Spinal cord (tissue), 10 donors: ENCODE data around the gene MYO18B. TPM values are rescaled to one million over a fixed set of nuclear protein-coding genes. Genes with fewer than 3 reads are reported as not detected.

Experiments
- DNase-seq, 6 donors: peaks; one replicate each; pipeline versions ENCODE4 v3.0.0 to v3.0.0-alpha.2; 2013 to 2015; ENCODE audit warnings: low spot score in 6 of 6, low read depth in 4 of 6
- H3K27ac ChIP-seq: one replicate; pipeline ENCODE4 v1.5.1; 2013; ENCODE audit warnings: low read depth, low read length, control low read depth
- H3K27me3 ChIP-seq: one replicate; pipeline ENCODE4 v1.6.1; 2013; ENCODE audit warnings: low read length; ENCODE audit not compliant: control insufficient read depth, insufficient read depth
- H3K36me3 ChIP-seq: one replicate; pipeline ENCODE4 v1.6.1; 2013; ENCODE audit warnings: low read length; ENCODE audit not compliant: control insufficient read depth, insufficient read depth
- H3K4me1 ChIP-seq: one replicate; pipeline ENCODE4 v1.6.1; 2013; ENCODE audit warnings: low read length; ENCODE audit not compliant: control insufficient read depth, insufficient read depth
- H3K4me3 ChIP-seq: one replicate; pipeline ENCODE4 v1.5.1; 2013; ENCODE audit warnings: low read depth, low read length, control low read depth
- H3K9me3 ChIP-seq: one replicate; pipeline ENCODE4 v1.6.1; 2013; ENCODE audit warnings: low read length; ENCODE audit not compliant: control insufficient read depth, insufficient read depth
- WGBS: methylation state at CpG from one replicate; pipeline ENCODE4 v1.1.5; 2013; ENCODE audit warnings: missing lambda C conversion rate; ENCODE audit not compliant: insufficient coverage; 5-methylcytosine and 5-hydroxymethylcytosine counted together
- polyA plus RNA-seq, 2 donors: library from polyadenylated mRNA; unstranded; fragments of 120-200 nt; gene quantifications; one replicate each; pipeline ENCODE4 v1.2.1, GENCODE V29; 2013; ENCODE audit not compliant: insufficient read length in 2 of 2
- total RNA-seq, 2 donors: library from RNA; depleted of rRNA in 1 of 2; stranded (reverse); fragments of 120-200 nt in 1 of 2; fragments of >200 nt in 1 of 2; gene quantifications; one replicate each; pipeline versions ENCODE4 v1.2.3 to v1.2.4, GENCODE V29; 2013 to 2014
- donor health status: healthy.

Gene MYO18B
- total and polyA plus RNA-seq, 4 donors, result 0.33 to 0.99 (median 0.74) TPM

- Histone ChIP-seq H3K27ac (no peak overlapping the region), H3K36me3 (no peaks in the 10 kb centered on the region), H3K9me3 (no peaks in the 10 kb centered on the region), H3K27me3 (no peaks in the 10 kb centered on the region), H3K4me1 (no peaks in the 10 kb centered on the region), H3K4me3 (no peak overlapping the region)
- WGBS, result 90% methylated on average over 2 of the region's 2 CpGs
- DNase-seq, result no peak
Measured at GRCh38 chr22:26045051-26045450, 303.1 kb downstream of the MYO18B start.

- no peaks in the 10 kb centered on the region for H3K9me3 ChIP-seq
- H3K27me3 ChIP-seq, result no peaks in the 10 kb centered on the region
- H3K36me3 ChIP-seq, result no peaks in the 10 kb centered on the region
- DNase-seq, result peak in 1 of 6 donors; percentile 29
- no peaks in the 10 kb centered on the region for H3K4me1 ChIP-seq
- H3K27ac ChIP-seq, result no peak overlapping the region
- no peak overlapping the region for H3K4me3 ChIP-seq
- no CpG with 5 or more reads among the region's 3 CpGs for WGBS
Measured at GRCh38 chr22:26045860-26046259, 303.9 kb downstream of the MYO18B start.

GRCh38 chr22:26047516-26047915, 305.5 kb downstream of the MYO18B start:
- H3K4me1 ChIP-seq, result no peaks in the 10 kb centered on the region
- WGBS, result no CpG with 5 or more reads among the region's 2 CpGs
- H3K4me3 ChIP-seq, result no peak overlapping the region
- H3K9me3 ChIP-seq, result no peaks in the 10 kb centered on the region
- no peak for DNase-seq
- H3K36me3 ChIP-seq, result no peaks in the 10 kb centered on the region
- H3K27me3 ChIP-seq, result no peaks in the 10 kb centered on the region
- no peak overlapping the region for H3K27ac ChIP-seq

GRCh38 chr22:26047920-26048319, 305.9 kb downstream of the MYO18B start:
- Histone ChIP-seq H3K36me3 (no peaks in the 10 kb centered on the region), H3K4me3 (no peak overlapping the region), H3K4me1 (no peaks in the 10 kb centered on the region), H3K27me3 (no peaks in the 10 kb centered on the region), H3K27ac (no peak overlapping the region), H3K9me3 (no peaks in the 10 kb centered on the region)
- DNase-seq, result no peak
- WGBS, result no CpG with 5 or more reads among the region's 8 CpGs

- 68% methylated on average over 5 of the region's 7 CpGs for WGBS
- H3K27ac ChIP-seq, result no peak overlapping the region
- H3K9me3 ChIP-seq, result no peaks in the 10 kb centered on the region
- H3K4me1 ChIP-seq, result peaks cover 5% of the 10 kb centered on the region
- H3K27me3 ChIP-seq, result no peaks in the 10 kb centered on the region
- H3K36me3 ChIP-seq, result no peaks in the 10 kb centered on the region
- DNase-seq, result peak in 1 of 6 donors; percentile 34
- H3K4me3 ChIP-seq, result no peak overlapping the region
Measured at GRCh38 chr22:26050079-26050478, 308.1 kb downstream of the MYO18B start.

GRCh38 chr22:26053737-26054316, 311.8 kb downstream of the MYO18B start:
- peaks cover 5% of the 10 kb centered on the region for H3K4me1 ChIP-seq
- no peaks in the 10 kb centered on the region for H3K27me3 ChIP-seq
- no peaks in the 10 kb centered on the region for H3K36me3 ChIP-seq
- H3K4me3 ChIP-seq, result no peak overlapping the region
- 65% methylated on average over 2 of the region's 4 CpGs for WGBS
- H3K9me3 ChIP-seq, result no peaks in the 10 kb centered on the region
- DNase-seq, result no peak
- H3K27ac ChIP-seq, result no peak overlapping the region

- 17% methylated on average over 1 of the region's 6 CpGs for WGBS
- H3K9me3 ChIP-seq, result no peaks in the 10 kb centered on the region
- peak in 2 of 6 donors; percentile 51 to 55 for DNase-seq
Measured at GRCh38 chr22:26054841-26055605, 313.0 kb downstream of the MYO18B start.

GRCh38 chr22:26055693-26056092, 313.7 kb downstream of the MYO18B start:
- Histone ChIP-seq H3K4me3 (no peak overlapping the region), H3K27ac (no peak overlapping the region), H3K36me3 (no peaks in the 10 kb centered on the region), H3K4me1 (peaks cover 5% of the 10 kb centered on the region), H3K9me3 (no peaks in the 10 kb centered on the region), H3K27me3 (no peaks in the 10 kb centered on the region)
- peak in 2 of 6 donors; percentile 32 to 73 for DNase-seq
- no CpG with 5 or more reads among the region's 1 CpG for WGBS

More at GRCh38 chr22:26054841-26055605, 313.0 kb downstream of the MYO18B start:
- Histone ChIP-seq H3K4me1 (peaks cover 5% of the 10 kb centered on the region), H3K27me3 (no peaks in the 10 kb centered on the region), H3K36me3 (no peaks in the 10 kb centered on the region), H3K27ac (no peak overlapping the region), H3K4me3 (no peak overlapping the region)

- H3K9me3 ChIP-seq, result no peaks in the 10 kb centered on the region
- no peaks in the 10 kb centered on the region for H3K27me3 ChIP-seq
- peaks cover 5% of the 10 kb centered on the region for H3K4me1 ChIP-seq
- DNase-seq, result peak in 1 of 6 donors; percentile 18
- no peak overlapping the region for H3K27ac ChIP-seq
- H3K4me3 ChIP-seq, result no peak overlapping the region
- 63% methylated on average over 9 of the region's 12 CpGs for WGBS
- no peaks in the 10 kb centered on the region for H3K36me3 ChIP-seq
Measured at GRCh38 chr22:26056455-26057200, 314.6 kb downstream of the MYO18B start.
